Right renal pelvis (tissue), 4 donors: Measurements from ENCODE around the gene FHL3. TPM values are rescaled to one million over a fixed set of nuclear protein-coding genes. Genes with fewer than 3 reads are reported as not detected.
"Not testable (repeated sequence)": the region's sequence is repeated elsewhere in the genome, so short reads cannot be mapped to it uniquely, and the experiment has no call there.

Source experiments
- DNase-seq, 4 donors: peaks; one replicate each; pipeline ENCODE4 v3.0.0-alpha.2; 2013; ENCODE audit warnings: low read depth in 4 of 4, low spot score in 3 of 4, missing footprints in 1 of 4
- polyA plus RNA-seq, 4 donors: library from polyadenylated mRNA; unstranded; fragments of 120-200 nt; gene quantifications; one replicate each; pipeline ENCODE4 v1.2.1, GENCODE V29; 2013; ENCODE audit not compliant: insufficient read length in 4 of 4

The FHL3 gene
- polyA plus RNA-seq, 4 donors: 18.1 to 23.0 (median 21.1) TPM

GRCh38 chr1:38037221-38037939, 32.1 kb upstream of the FHL3 start:
- no peak for DNase-seq

- no peak for DNase-seq
Measured at GRCh38 chr1:38034871-38035270, 29.6 kb upstream of the FHL3 start.

- not testable (repeated sequence) for DNase-seq
Measured at GRCh38 chr1:38032992-38033391, 27.7 kb upstream of the FHL3 start.

- DNase-seq: no peak
Measured at GRCh38 chr1:38031513-38031866, 26.2 kb upstream of the FHL3 start.

GRCh38 chr1:38030596-38031512, 25.5 kb upstream of the FHL3 start:
- no peak for DNase-seq

- DNase-seq: no peak
Measured at GRCh38 chr1:38029685-38030511, 24.6 kb upstream of the FHL3 start.

GRCh38 chr1:38029081-38029681, 23.9 kb upstream of the FHL3 start:
- DNase-seq: no peak

GRCh38 chr1:38028671-38029070, 23.4 kb upstream of the FHL3 start:
- DNase-seq: no peak

- DNase-seq: no peak
Measured at GRCh38 chr1:38028105-38028591, 22.8 kb upstream of the FHL3 start.

- no peak for DNase-seq
Measured at GRCh38 chr1:38027201-38028104, 22.1 kb upstream of the FHL3 start.

- no peak for DNase-seq
Measured at GRCh38 chr1:38026592-38027200, 21.4 kb upstream of the FHL3 start.

GRCh38 chr1:38025664-38026063, 20.4 kb upstream of the FHL3 start:
- no peak for DNase-seq

- no peak for DNase-seq
Measured at GRCh38 chr1:38025233-38025632, 19.9 kb upstream of the FHL3 start.

GRCh38 chr1:38022810-38023209, 17.5 kb upstream of the FHL3 start:
- DNase-seq: no peak

- no peak for DNase-seq
Measured at GRCh38 chr1:38021969-38022368, 16.7 kb upstream of the FHL3 start.

- no peak for DNase-seq
Measured at GRCh38 chr1:38020396-38020795, 15.1 kb upstream of the FHL3 start.

GRCh38 chr1:38018864-38019343, 13.6 kb upstream of the FHL3 start:
- no peak for DNase-seq

- no peak for DNase-seq
Measured at GRCh38 chr1:38015978-38016725, 10.8 kb upstream of the FHL3 start.
